Activated T-helper 17 cell treated with anti-CD3 and anti-CD28 coated beads, Interleukin-2, amount 50 U/mL, for 72 hours (primary cell): ENCODE results near the gene FNBP1L. TPM values are rescaled to one million over a fixed set of nuclear protein-coding genes. Genes with fewer than 3 reads are reported as not detected.

Experiments used
- ATAC-seq: fragments of 150-1000 bp; cut with Tn5 transposase; replicated peaks from 2 replicates; pipeline ENCODE4 v1.10.0; 2021; ENCODE audit warnings: mild to moderate bottlenecking, moderate library complexity
- H3K27ac Mint-ChIP-seq: one replicate; pipeline ENCODE4 v1.8.0; 2022; ENCODE audit warnings: mixed read lengths
- H3K27me3 Mint-ChIP-seq: one replicate; pipeline ENCODE4 v1.8.0; 2022; ENCODE audit warnings: mixed read lengths
- H3K36me3 Mint-ChIP-seq: one replicate; pipeline ENCODE4 v1.8.0; 2022; ENCODE audit warnings: low read depth, mild to moderate bottlenecking, mixed read lengths
- H3K4me1 Mint-ChIP-seq: one replicate; pipeline ENCODE4 v1.8.0; 2022; ENCODE audit warnings: mixed read lengths
- H3K4me3 Mint-ChIP-seq: one replicate; pipeline ENCODE4 v1.8.0; 2022; ENCODE audit warnings: mild to moderate bottlenecking, mixed read lengths
- H3K9me3 Mint-ChIP-seq: one replicate; pipeline ENCODE4 v1.8.0; 2022; ENCODE audit warnings: mixed read lengths
- total RNA-seq, 2 donors: library from RNA; stranded (reverse); gene quantifications; one replicate each; pipeline ENCODE4 v1.2.3, GENCODE V29; 2022

Gene FNBP1L
- total RNA-seq, 2 donors from 2014 or later = 1.8 to 2.2 TPM

- H3K27me3 Mint-ChIP-seq = peaks cover 7% of the 10 kb centered on the region
- H3K9me3 Mint-ChIP-seq = no peaks in the 10 kb centered on the region
- no peak overlapping the region for H3K4me3 Mint-ChIP-seq
- H3K4me1 Mint-ChIP-seq = peaks cover 4% of the 10 kb centered on the region
- no peak overlapping the region for H3K27ac Mint-ChIP-seq
- H3K36me3 Mint-ChIP-seq = no peaks in the 10 kb centered on the region
- ATAC-seq = no peak
Observed at GRCh38 chr1:93436496-93436895, 11.4 kb upstream of the FNBP1L start.

GRCh38 chr1:93437976-93438605, 9.8 kb upstream of the FNBP1L start:
- no peaks in the 10 kb centered on the region for H3K9me3 Mint-ChIP-seq
- H3K4me1 Mint-ChIP-seq = peaks cover 4% of the 10 kb centered on the region
- no peaks in the 10 kb centered on the region for H3K36me3 Mint-ChIP-seq
- no peak overlapping the region for H3K27ac Mint-ChIP-seq
- H3K4me3 Mint-ChIP-seq = no peak overlapping the region
- ATAC-seq = peak; percentile 73
- H3K27me3 Mint-ChIP-seq = peaks cover under 1% of the 10 kb centered on the region

- no peaks in the 10 kb centered on the region for H3K27me3 Mint-ChIP-seq
- H3K27ac Mint-ChIP-seq = no peak overlapping the region
- H3K4me1 Mint-ChIP-seq = peaks cover 4% of the 10 kb centered on the region
- no peak overlapping the region for H3K4me3 Mint-ChIP-seq
- no peaks in the 10 kb centered on the region for H3K9me3 Mint-ChIP-seq
- ATAC-seq = no peak
- no peaks in the 10 kb centered on the region for H3K36me3 Mint-ChIP-seq
Observed at GRCh38 chr1:93438716-93439115, 9.2 kb upstream of the FNBP1L start.

GRCh38 chr1:93440272-93440671, 7.6 kb upstream of the FNBP1L start:
- Mint-ChIP-seq H3K4me1 (peaks cover 4% of the 10 kb centered on the region), H3K36me3 (no peaks in the 10 kb centered on the region), H3K4me3 (no peak overlapping the region), H3K27me3 (no peaks in the 10 kb centered on the region), H3K9me3 (no peaks in the 10 kb centered on the region), H3K27ac (no peak overlapping the region)
- no peak for ATAC-seq

- Mint-ChIP-seq H3K27me3 (no peaks in the 10 kb centered on the region), H3K36me3 (no peaks in the 10 kb centered on the region), H3K4me1 (peaks cover 4% of the 10 kb centered on the region), H3K27ac (no peak overlapping the region), H3K9me3 (no peaks in the 10 kb centered on the region), H3K4me3 (no peak overlapping the region)
- ATAC-seq = no peak
Observed at GRCh38 chr1:93440706-93441105, 7.2 kb upstream of the FNBP1L start.

- Mint-ChIP-seq H3K27me3 (no peaks in the 10 kb centered on the region), H3K36me3 (no peaks in the 10 kb centered on the region), H3K4me3 (no peak overlapping the region), H3K27ac (no peak overlapping the region), H3K9me3 (no peaks in the 10 kb centered on the region), H3K4me1 (peaks cover 4% of the 10 kb centered on the region)
- ATAC-seq = no peak
Observed at GRCh38 chr1:93441589-93441988, 6.3 kb upstream of the FNBP1L start.

- Mint-ChIP-seq H3K4me1 (peaks cover 4% of the 10 kb centered on the region), H3K36me3 (no peaks in the 10 kb centered on the region), H3K27ac (no peak overlapping the region), H3K9me3 (no peaks in the 10 kb centered on the region), H3K27me3 (peaks cover 2% of the 10 kb centered on the region), H3K4me3 (no peak overlapping the region)
- no peak for ATAC-seq
Observed at GRCh38 chr1:93442008-93442666, 5.8 kb upstream of the FNBP1L start.

GRCh38 chr1:93442741-93443140, 5.2 kb upstream of the FNBP1L start:
- Mint-ChIP-seq H3K9me3 (no peaks in the 10 kb centered on the region), H3K4me1 (peaks cover 4% of the 10 kb centered on the region), H3K4me3 (no peak overlapping the region), H3K27ac (no peak overlapping the region), H3K36me3 (no peaks in the 10 kb centered on the region), H3K27me3 (peaks cover 6% of the 10 kb centered on the region)
- no peak for ATAC-seq

GRCh38 chr1:93443454-93443853, 4.5 kb upstream of the FNBP1L start:
- Mint-ChIP-seq H3K27ac (no peak overlapping the region), H3K4me1 (no peaks in the 10 kb centered on the region), H3K9me3 (no peaks in the 10 kb centered on the region), H3K36me3 (no peaks in the 10 kb centered on the region), H3K4me3 (no peak overlapping the region), H3K27me3 (peaks cover 6% of the 10 kb centered on the region)
- no peak for ATAC-seq

- Mint-ChIP-seq H3K9me3 (no peaks in the 10 kb centered on the region), H3K4me3 (peak overlapping the region; percentile 87), H3K27ac (no peak overlapping the region), H3K36me3 (no peaks in the 10 kb centered on the region), H3K27me3 (peaks cover 20% of the 10 kb centered on the region), H3K4me1 (peaks cover 9% of the 10 kb centered on the region)
- ATAC-seq = no peak
Observed at GRCh38 chr1:93446837-93447451, 974 bp upstream of the FNBP1L start.

- Mint-ChIP-seq H3K36me3 (no peaks in the 10 kb centered on the region), H3K4me1 (peaks cover 9% of the 10 kb centered on the region), H3K27me3 (peaks cover 20% of the 10 kb centered on the region), H3K9me3 (no peaks in the 10 kb centered on the region), H3K4me3 (peak overlapping the region; percentile 87), H3K27ac (peak overlapping the region; percentile 59)
- ATAC-seq = peak; percentile 75
Observed at GRCh38 chr1:93448292-93448982, 519 bp downstream of the FNBP1L start.

- Mint-ChIP-seq H3K36me3 (no peaks in the 10 kb centered on the region), H3K27ac (peak overlapping the region; percentile 59), H3K9me3 (no peaks in the 10 kb centered on the region), H3K4me1 (peaks cover 9% of the 10 kb centered on the region), H3K4me3 (peak overlapping the region; percentile 87), H3K27me3 (peaks cover 24% of the 10 kb centered on the region)
- peak; percentile 25 for ATAC-seq
Observed at GRCh38 chr1:93448983-93449804, 1.3 kb downstream of the FNBP1L start.

GRCh38 chr1:93450321-93450720, 2.4 kb downstream of the FNBP1L start:
- ATAC-seq = no peak
- no peak overlapping the region for H3K4me3 Mint-ChIP-seq
- no peak overlapping the region for H3K27ac Mint-ChIP-seq
- peaks cover 9% of the 10 kb centered on the region for H3K4me1 Mint-ChIP-seq
- no peaks in the 10 kb centered on the region for H3K9me3 Mint-ChIP-seq
- H3K27me3 Mint-ChIP-seq = peaks cover 24% of the 10 kb centered on the region
- no peaks in the 10 kb centered on the region for H3K36me3 Mint-ChIP-seq

GRCh38 chr1:93453911-93454310, 6.0 kb downstream of the FNBP1L start:
- H3K9me3 Mint-ChIP-seq = no peaks in the 10 kb centered on the region
- ATAC-seq = no peak
- no peaks in the 10 kb centered on the region for H3K36me3 Mint-ChIP-seq
- no peak overlapping the region for H3K27ac Mint-ChIP-seq
- no peak overlapping the region for H3K4me3 Mint-ChIP-seq
- H3K4me1 Mint-ChIP-seq = peaks cover 6% of the 10 kb centered on the region
- peaks cover 16% of the 10 kb centered on the region for H3K27me3 Mint-ChIP-seq
